ENCODE measurements around the gene ACOT7. TPM values are rescaled to one million over a fixed set of nuclear protein-coding genes. Genes with fewer than 3 reads are reported as not detected.

Gene ACOT7
- total RNA-seq, 4 donors from 2014 or later, result 15.0 to 38.7 (median 28.6) TPM

GRCh38 chr1:6239213-6239752 lies 154.3 kb downstream of the ACOT7 start:
- Histone ChIP-seq H3K4me1 (peaks cover 27 to 37% (median 32%) of the 10 kb centered on the region in 4 donors), H3K9me3 (no peaks in the 10 kb centered on the region), H3K27ac (replicated peaks in 1 of 4) (no peak overlapping the region), H3K4me3 (no peak overlapping the region), H3K27me3 (peaks cover 13 to 60% (median 38%) of the 10 kb centered on the region in 4 donors), H3K36me3 (no peaks in the 10 kb centered on the region)
- intact Hi-C loops (cut with DNase I), result no loop called here
- no peak for DNase-seq (ENCODE audit: extremely low spot score)
- WGBS, result 48% methylated on average over 7 of the region's 7 CpGs
- TF ChIP-seq POLR2A (IDR thresholded peaks at IDR 0.05; ENCODE audit: low read depth) (no peak), EP300 (IDR thresholded peaks at IDR 0.05) (no peak), CTCF (IDR thresholded peaks at IDR 0.05) (no peak)

GRCh38 chr1:6237093-6237492 lies 156.5 kb downstream of the ACOT7 start:
- no peak for DNase-seq (ENCODE audit: extremely low spot score)
- WGBS, result 98% methylated on average over 4 of the region's 4 CpGs
- peaks cover 8 to 38% (median 16%) of the 10 kb centered on the region in 4 donors for H3K27me3 ChIP-seq
- H3K27ac ChIP-seq (replicated peaks in 1 of 4), result no peak overlapping the region
- peaks cover 27 to 38% (median 33%) of the 10 kb centered on the region in 4 donors for H3K4me1 ChIP-seq
- no peak for TF ChIP-seq EP300 (IDR thresholded peaks at IDR 0.05)
- H3K36me3 ChIP-seq, result peaks cover 0 to 22% (median 20%) of the 10 kb centered on the region in 4 donors
- H3K9me3 ChIP-seq, result no peaks in the 10 kb centered on the region
- no peak overlapping the region for H3K4me3 ChIP-seq
- intact Hi-C loops (cut with DNase I), result no loop called here

GRCh38 chr1:6235296-6235677 lies 158.3 kb downstream of the ACOT7 start:
- no peak for DNase-seq (ENCODE audit: extremely low spot score)
- Histone ChIP-seq H3K27me3 (peaks cover 0 to 20% (median 2%) of the 10 kb centered on the region in 4 donors), H3K27ac (replicated peaks in 1 of 4) (peak overlapping the region; percentile 57 to 78 (median 68)), H3K9me3 (no peaks in the 10 kb centered on the region), H3K36me3 (peaks cover 11 to 40% (median 37%) of the 10 kb centered on the region in 4 donors), H3K4me3 (peak overlapping the region; percentile 68 to 98 (median 86)), H3K4me1 (peaks cover 19 to 30% (median 24%) of the 10 kb centered on the region in 4 donors)
- TF ChIP-seq CTCF (IDR thresholded peaks at IDR 0.05), result no peak
- WGBS, result 0% methylated on average over 11 of the region's 30 CpGs
- intact Hi-C loops (cut with DNase I), result no loop called here

- WGBS, result 52% methylated on average over 17 of the region's 20 CpGs
- peak overlapping the region in 2 of 4 donors; percentile 57 to 73 for H3K27ac ChIP-seq (replicated peaks in 1 of 4)
- DNase-seq (ENCODE audit: extremely low spot score), result no peak
- no peak for TF ChIP-seq POLR2A (IDR thresholded peaks at IDR 0.05; ENCODE audit: low read depth)
- TF ChIP-seq EP300 (IDR thresholded peaks at IDR 0.05), result no peak
- TF ChIP-seq POLR2AphosphoS5 (IDR thresholded peaks at IDR 0.05), result no peak
- no peak for TF ChIP-seq CTCF (IDR thresholded peaks at IDR 0.05)
- peak overlapping the region; percentile 68 to 98 (median 86) for H3K4me3 ChIP-seq
- intact Hi-C loops (cut with DNase I), result no loop called here
- H3K27me3 ChIP-seq, result peaks cover 0 to 14% (median 0%) of the 10 kb centered on the region in 4 donors
- no peaks in the 10 kb centered on the region for H3K9me3 ChIP-seq
- peaks cover 19 to 30% (median 24%) of the 10 kb centered on the region in 4 donors for H3K4me1 ChIP-seq
- H3K36me3 ChIP-seq, result peaks cover 15 to 46% (median 43%) of the 10 kb centered on the region in 4 donors
Observed at GRCh38 chr1:6234502-6235295, 158.9 kb downstream of the ACOT7 start.

GRCh38 chr1:6233376-6233775 lies 160.2 kb downstream of the ACOT7 start:
- Histone ChIP-seq H3K27ac (replicated peaks in 1 of 4) (no peak overlapping the region), H3K9me3 (no peaks in the 10 kb centered on the region), H3K36me3 (peaks cover 15 to 59% (median 56%) of the 10 kb centered on the region in 4 donors), H3K27me3 (peaks cover 0 to 2% (median 0%) of the 10 kb centered on the region in 4 donors), H3K4me1 (peaks cover 19 to 30% (median 24%) of the 10 kb centered on the region in 4 donors), H3K4me3 (no peak overlapping the region)
- intact Hi-C loops (cut with DNase I), result no loop called here
- TF ChIP-seq POLR2AphosphoS5 (IDR thresholded peaks at IDR 0.05) (no peak), CTCF (IDR thresholded peaks at IDR 0.05) (no peak)
- 36% methylated on average over 1 of the region's 1 CpG for WGBS
- no peak for DNase-seq (ENCODE audit: extremely low spot score)

All from esophagus muscularis mucosa (tissue), 4 donors.